22Rv1 (cell line): ENCODE measurements around the gene INSL4.
A peak's percentile ranks its signal among the peaks of the same experiment; 100 is the strongest.

ENCODE experiments used
- H3K27ac ChIP-seq: fragments of 450-650 bp; 2 replicates; pipeline ENCODE4 v1.5.1; 2017
- CTCF ChIP-seq: fragments of 450-650 bp; IDR thresholded peaks from 2 replicates; pipeline ENCODE4 v1.5.1; 2017; ENCODE audit warnings: mild to moderate bottlenecking
- ZFX ChIP-seq: fragments of 450-650 bp; IDR thresholded peaks from 2 replicates; pipeline ENCODE4 v1.6.1; 2017; ENCODE audit warnings: antibody characterized with exemption, borderline replicate concordance

The INSL4 gene

GRCh38 chr9:5231212-5231611 is at the start of gene INSL4:
Gene INSL4 (plus strand): TSS chr9:5231419. CDS start chr9:5231524, 105 bp downstream.
- no peak within 1 kb of the TSS for H3K27ac ChIP-seq
- TF ChIP-seq CTCF (no peak), ZFX (no peak)

GRCh38 chr9:5184776-5185175 is 46.4 kb upstream of the INSL4 start:
- no peak overlapping the region for H3K27ac ChIP-seq
- TF ChIP-seq CTCF (no peak), ZFX (no peak)

GRCh38 chr9:5185220-5185840 is 45.9 kb upstream of the INSL4 start, which contains the start of gene INSL6:
Gene INSL6 (minus strand): TSS chr9:5185639. CDS start chr9:5185602, 37 bp downstream.
- TF ChIP-seq ZFX = no peak
- TF ChIP-seq CTCF = no peak
- no peak within 1 kb of the TSS for H3K27ac ChIP-seq

GRCh38 chr9:5186416-5187169 is 44.6 kb upstream of the INSL4 start:
- TF ChIP-seq ZFX (no peak), CTCF (peak; percentile 87)
- no peak overlapping the region for H3K27ac ChIP-seq

GRCh38 chr9:5188060-5188984 is 42.9 kb upstream of the INSL4 start:
- TF ChIP-seq ZFX = no peak
- TF ChIP-seq CTCF = no peak

GRCh38 chr9:5191985-5192384 is 39.2 kb upstream of the INSL4 start:
- H3K27ac ChIP-seq = no peak overlapping the region
- no peak for TF ChIP-seq CTCF
- TF ChIP-seq ZFX = no peak

More at GRCh38 chr9:5188060-5188984, 42.9 kb upstream of the INSL4 start:
- H3K27ac ChIP-seq = no peak overlapping the region
